K562 (cell line): Measurements from ENCODE around the gene HSPA1B. TPM values are rescaled to one million over a fixed set of nuclear protein-coding genes. Genes with fewer than 3 reads are reported as not detected.

Experiments
- HDAC2 ChIP-seq: fragments of 450-650 bp; IDR thresholded peaks from 2 replicates; pipeline ENCODE4 v1.6.1; 2016; ENCODE audit warnings: mild to moderate bottlenecking
- IRF1 ChIP-seq: sonication (generic); formaldehyde crosslinking; IDR thresholded peaks from 2 replicates; pipeline ENCODE4 v1.8.0; 2022; ENCODE audit warnings: missing genetic modification reagents, mild to moderate bottlenecking, borderline replicate concordance
- MEF2D ChIP-seq: conservative IDR thresholded peaks from 2 replicates; pipeline ENCODE4 v1.6.1; 2016; ENCODE audit warnings: low read depth, missing genetic modification characterization, missing compliant biosample characterization
- NFE2 ChIP-seq: IDR thresholded peaks from 2 replicates; pipeline ENCODE4 v1.6.1; 2014; ENCODE audit warnings: antibody characterized with exemption, low read depth
- POLR2G ChIP-seq: fragments of 200-400 bp; formaldehyde crosslinking; IDR thresholded peaks from 2 replicates; pipeline ENCODE4 v1.6.1; 2017; ENCODE audit warnings: low read depth, mild to moderate bottlenecking, antibody characterized with exemption, low read length, moderate library complexity
- RAD21 ChIP-seq, 2 experiments: fragments of 250-450 bp in 1 of 2; fragments of 450-650 bp in 1 of 2; sonication (Bioruptor Pico) in 1 of 2; formaldehyde crosslinking in 1 of 2; IDR thresholded peaks in 1 of 2; conservative IDR thresholded peaks in 1 of 2; 2 replicates each; pipeline versions ENCODE4 v1.4.0 to v1.8.0; 2020 to 2022; ENCODE audit warnings: mild to moderate bottlenecking in 2 of 2, moderate library complexity in 1 of 2
- RUNX1 ChIP-seq: sonication (generic); IDR thresholded peaks from 2 replicates; pipeline ENCODE4 v1.6.1; 2016; ENCODE audit warnings: antibody characterized with exemption, low read depth
- SIX5 ChIP-seq, 2 experiments: IDR thresholded peaks; 2 replicates each; pipeline ENCODE4 v1.6.1; 2011; ENCODE audit warnings: low read length in 2 of 2, borderline replicate concordance in 1 of 2, low read depth in 1 of 2, mild to moderate bottlenecking in 1 of 2, moderate library complexity in 1 of 2; ENCODE audit not compliant: insufficient read depth in 1 of 2
- SMARCC2 ChIP-seq: fragments of 450-650 bp; IDR thresholded peaks from 2 replicates; pipeline ENCODE4 v1.6.1; 2017; ENCODE audit warnings: antibody characterized with exemption, moderate library complexity, mild to moderate bottlenecking, low read depth
- TAF15 ChIP-seq: fragments of 200-400 bp; formaldehyde crosslinking; IDR thresholded peaks from 2 replicates; pipeline ENCODE4 v1.6.1; 2017; ENCODE audit warnings: mild to moderate bottlenecking, low read depth, low read length, moderate library complexity
- TEAD1 ChIP-seq, 2 experiments: fragments of 450-650 bp in 1 of 2; sonication (generic) in 1 of 2; formaldehyde crosslinking; IDR thresholded peaks; 2 replicates each; pipeline versions ENCODE4 v1.4.0 to v1.8.0; 2020 to 2022; ENCODE audit warnings: mild to moderate bottlenecking in 2 of 2, missing genetic modification reagents in 1 of 2
- TEAD4 ChIP-seq, 2 experiments: sonication (generic) in 1 of 2; formaldehyde crosslinking in 1 of 2; IDR thresholded peaks; 2 replicates each; pipeline versions ENCODE4 v1.6.1 to v1.8.0; 2012 to 2022; ENCODE audit warnings: borderline replicate concordance in 1 of 2, inconsistent platforms in 1 of 2, low read length in 1 of 2, mild to moderate bottlenecking in 1 of 2, missing genetic modification reagents in 1 of 2
- ZNF23 ChIP-seq: fragments of 250-450 bp; sonication (Bioruptor Pico); IDR thresholded peaks from 2 replicates; pipeline ENCODE4 v1.4.0; 2020; ENCODE audit warnings: mild to moderate bottlenecking
- ZNF407 ChIP-seq: fragments of 450-650 bp; IDR thresholded peaks from 2 replicates; pipeline ENCODE4 v1.6.1; 2016; ENCODE audit warnings: low read depth
- ZNF512 ChIP-seq: IDR thresholded peaks from 2 replicates; pipeline ENCODE4 v1.6.1; 2016; ENCODE audit warnings: missing genetic modification characterization, missing compliant biosample characterization
- ZNF551 ChIP-seq: fragments of 250-450 bp; sonication (Bioruptor Pico); IDR thresholded peaks from 2 replicates; pipeline ENCODE4 v1.5.0; 2021; ENCODE audit warnings: mild to moderate bottlenecking, moderate library complexity
- polyA plus RNA-seq, 8 experiments: library from polyadenylated mRNA; depleted of rRNA in 4 of 8; stranded (reverse) in 5 of 8; unstranded in 3 of 8; fragments of >200 nt; fragmentation: Nextera tagmentation in 2 of 8; fragmentation: Illumina TruSeq in 1 of 8; extraction: Ambion mirVana in 2 of 8; extraction: Trizol in 1 of 8; gene quantifications; 2 replicates each; pipeline versions ENCODE4 v1.2.1 to v1.2.3, GENCODE V29; 2011 to 2014; ENCODE audit warnings: inconsistent platforms in 1 of 8, missing spikeins in 1 of 8
- total RNA-seq, 7 experiments: library from RNA; depleted of rRNA in 6 of 7; stranded (reverse); fragments of >200 nt in 6 of 7; fragmentation: Illumina TruSeq in 2 of 7; extraction: Trizol in 2 of 7; gene quantifications; 2 replicates each; pipeline versions ENCODE4 v1.2.1 to v1.2.3, GENCODE V29; 2011 to 2021; ENCODE audit warnings: low replicate concordance in 1 of 7

HSPA1B gene
- total and polyA plus RNA-seq, 9 of the 15 experiments (the other 6 are each of a cell fraction or from before 2014, with no cell fraction given), result 0.27 to 227 (median 51.2) TPM

- no peak for TF ChIP-seq ZNF407
- peak; percentile 79; the same call in 1 of the 2 replicates for TF ChIP-seq ZNF551
- peak; percentile 41; the same call in 1 of the 2 replicates for TF ChIP-seq HDAC2
- TF ChIP-seq ZNF23 (CRISPR knock-in tag), result no peak
- TF ChIP-seq IRF1, result peak; percentile 35; the same call in 1 of the 2 replicates
- peak; percentile 87 for TF ChIP-seq SMARCC2
- TF ChIP-seq RAD21 (CRISPR knock-in tag; conservative IDR thresholded peaks at IDR 0.05 in 1 of 2, IDR thresholded peaks at IDR 0.05 in 1 of 2), result no peak; a peak in 1 of 4 replicates
- no peak for TF ChIP-seq RUNX1
- no peak for TF ChIP-seq ZNF512 (tag)
- peak; percentile 70 for TF ChIP-seq MEF2D (tag)
- peak; percentile 99 for TF ChIP-seq NFE2
- peak; percentile 66 to 79; a peak in 3 of 4 replicates for TF ChIP-seq TEAD1 (CRISPR knock-in tag; IDR thresholded peaks at IDR 0.05)
- TF ChIP-seq TAF15, result no peak
- TF ChIP-seq POLR2G, result peak; percentile 15; the same call in 1 of the 2 replicates
- TF ChIP-seq SIX5 (IDR thresholded peaks at IDR 0.05; ENCODE audit: borderline replicate concordance in 1 of 2, insufficient read depth in 1 of 2, low read depth in 1 of 2, low read length in 2 of 2), result no peak
- TF ChIP-seq TEAD4 (IDR thresholded peaks at IDR 0.05; ENCODE audit: low read length), result peak; percentile 29
- no peak for TF ChIP-seq TEAD4 (CRISPR knock-in tag; IDR thresholded peaks at IDR 0.05; ENCODE audit: borderline replicate concordance)
Measured at GRCh38 chr6:31822036-31822821, 5.3 kb upstream of the HSPA1B start (continued).
